GM21526 (cell line): Measurements from ENCODE around the gene MYH7B.

Source experiments
- ATAC-seq: cut with Tn5 transposase; IDR thresholded peaks from one replicate; pipeline ENCODE4 v1.9.1; 2021; ENCODE audit warnings: moderate library complexity; ENCODE audit not compliant: unreplicated experiment, low FRiP score

MYH7B gene

GRCh38 chr20:34943808-34944567 is 11.7 kb upstream of the MYH7B start:
- ATAC-seq: no peak

- no peak for ATAC-seq
Measured at GRCh38 chr20:34945315-34946077, 10.2 kb upstream of the MYH7B start.

GRCh38 chr20:34946661-34947060 is 9.0 kb upstream of the MYH7B start:
- ATAC-seq: no peak

GRCh38 chr20:34947336-34947735 is 8.3 kb upstream of the MYH7B start:
- no peak for ATAC-seq

GRCh38 chr20:34948030-34948429 is 7.6 kb upstream of the MYH7B start:
- no peak for ATAC-seq

- ATAC-seq: no peak
Measured at GRCh38 chr20:34949120-34949519, 6.5 kb upstream of the MYH7B start.

- no peak for ATAC-seq
Measured at GRCh38 chr20:34951252-34951651, 4.4 kb upstream of the MYH7B start.

GRCh38 chr20:34951652-34952051 is 4.0 kb upstream of the MYH7B start:
- no peak for ATAC-seq

GRCh38 chr20:34952671-34953070 is 3.0 kb upstream of the MYH7B start:
- ATAC-seq: no peak

GRCh38 chr20:34953960-34954359 is 1.7 kb upstream of the MYH7B start:
- ATAC-seq: no peak

- ATAC-seq: peak; percentile 4
Measured at GRCh38 chr20:34954904-34955230, 801 bp upstream of the MYH7B start.

- ATAC-seq: no peak
Measured at GRCh38 chr20:34956041-34956458, 382 bp downstream of the MYH7B start.

- no peak for ATAC-seq
Measured at GRCh38 chr20:34956751-34957472, 1.2 kb downstream of the MYH7B start.

- no peak for ATAC-seq
Measured at GRCh38 chr20:34964486-34964885, 8.8 kb downstream of the MYH7B start.

GRCh38 chr20:34965051-34965450 is 9.4 kb downstream of the MYH7B start:
- no peak for ATAC-seq

GRCh38 chr20:34967421-34967820 is 11.8 kb downstream of the MYH7B start:
- no peak for ATAC-seq

- ATAC-seq: no peak
Measured at GRCh38 chr20:34968042-34968775, 12.5 kb downstream of the MYH7B start.

GRCh38 chr20:34970193-34970840 is 14.6 kb downstream of the MYH7B start:
- ATAC-seq: no peak

- no peak for ATAC-seq
Measured at GRCh38 chr20:34970846-34971560, 15.3 kb downstream of the MYH7B start.
